PC-3 (cell line): ENCODE measurements around the gene PPARGC1A. TPM values are rescaled to one million over a fixed set of nuclear protein-coding genes. Genes with fewer than 3 reads are reported as not detected.

Experiments
- ATAC-seq: fragments of 200-7000 bp; cut with Tn5 transposase; 2 replicates; pipeline ENCODE4 v1.9.1; 2020; ENCODE audit warnings: mild to moderate bottlenecking, moderate library complexity
- BruUV-seq: library from RNA; stranded (reverse); fragments of 400-500 nt; replicated peaks from 2 replicates; lab custom pipeline; 2021; lab: Mats Ljungman, UMichigan
- CTCF ChIA-PET: fragments of 300-600 bp; sonication (Branson Sonifier 250); formaldehyde crosslinking; loops from one replicate; lab custom pipeline; 2022; ENCODE audit warnings: antibody characterized with exemption; lab: Charles Lee
- POLR2A ChIA-PET: fragments of 300-600 bp; sonication (Branson Sonifier 250); formaldehyde crosslinking; loops from one replicate; lab custom pipeline; 2022; ENCODE audit warnings: antibody characterized with exemption; ENCODE audit not compliant: unreplicated experiment; lab: Charles Lee
- DNase-seq: peaks from one replicate; pipeline ENCODE4 v3.0.0-alpha.2; 2015
- H2AFZ ChIP-seq: fragments of 300-600 bp; sonication (generic); 2 replicates; pipeline ENCODE4 v1.6.0; 2016; ENCODE audit warnings: antibody characterized with exemption, low read length
- H3F3A ChIP-seq: fragments of 300-600 bp; sonication (generic); one replicate; pipeline ENCODE4 v1.6.0; 2017; ENCODE audit warnings: antibody characterized with exemption, low read length, control low read depth, mild to moderate bottlenecking; ENCODE audit not compliant: unreplicated experiment
- H3K27ac ChIP-seq: fragments of 300-600 bp; sonication (generic); 2 replicates; pipeline ENCODE4 v1.5.1; 2016; ENCODE audit warnings: mild to moderate bottlenecking, low read length
- H3K27me3 ChIP-seq: fragments of 300-600 bp; sonication (generic); 2 replicates; pipeline ENCODE4 v1.6.1; 2016; ENCODE audit warnings: low read length, mixed read lengths
- H3K36me3 ChIP-seq: fragments of 300-600 bp; sonication (generic); 2 replicates; pipeline ENCODE4 v1.6.1; 2016; ENCODE audit warnings: low read depth, mixed run types, low read length, mixed read lengths
- H3K4me1 ChIP-seq: fragments of 300-600 bp; sonication (generic); 2 replicates; pipeline ENCODE4 v1.5.1; 2016; ENCODE audit warnings: low read length; ENCODE audit not compliant: insufficient read depth
- H3K4me2 ChIP-seq: fragments of 300-600 bp; sonication (generic); 2 replicates; pipeline ENCODE4 v1.6.0; 2016; ENCODE audit warnings: low read length
- H3K4me3 ChIP-seq: fragments of 300-600 bp; sonication (generic); 2 replicates; pipeline ENCODE4 v1.5.1; 2016; ENCODE audit warnings: mild to moderate bottlenecking, low read length, mixed read lengths
- H3K79me2 ChIP-seq: fragments of 300-600 bp; sonication (generic); 2 replicates; pipeline ENCODE4 v1.6.1; 2017; ENCODE audit warnings: low read length, mixed read lengths
- H3K9ac ChIP-seq: fragments of 300-600 bp; sonication (generic); 2 replicates; pipeline ENCODE4 v1.6.0; 2016; ENCODE audit warnings: mild to moderate bottlenecking, low read length
- H3K9me2 ChIP-seq: fragments of 300-600 bp; sonication (generic); replicated peaks from 2 replicates; pipeline ENCODE4 v1.6.1; 2016; ENCODE audit warnings: mixed run types, low read length, mixed read lengths
- H3K9me3 ChIP-seq: fragments of 300-600 bp; sonication (generic); 2 replicates; pipeline ENCODE4 v1.6.1; 2016; ENCODE audit warnings: low read length, mixed read lengths
- H4K20me1 ChIP-seq: fragments of 300-600 bp; sonication (generic); 2 replicates; pipeline ENCODE4 v1.6.1; 2016; ENCODE audit warnings: low read length, mixed read lengths
- CTCF ChIP-seq: fragments of 300-600 bp; sonication (generic); conservative IDR thresholded peaks from 2 replicates; pipeline ENCODE4 v1.5.1; 2017; ENCODE audit warnings: antibody characterized with exemption, low read depth, mild to moderate bottlenecking, low read length
- EZH2 ChIP-seq: fragments of 300-600 bp; sonication (generic); IDR thresholded peaks from one replicate; pipeline ENCODE4 v1.6.1; 2017; ENCODE audit warnings: antibody characterized with exemption, mild to moderate bottlenecking, low read length; ENCODE audit not compliant: unreplicated experiment
- EZH2phosphoT487 ChIP-seq: fragments of 300-600 bp; sonication (generic); IDR thresholded peaks from 2 replicates; pipeline ENCODE4 v1.6.1; 2018; ENCODE audit warnings: mild to moderate bottlenecking, antibody characterized with exemption, low read length, borderline replicate concordance
- intact Hi-C: fragments of 100-400 bp; cut with micrococcal nuclease; formaldehyde crosslinking; loops from 2 replicates; pipeline ENCODE4 v1.9.0; 2023
- total RNA-seq: library from RNA; depleted of rRNA; stranded (reverse); fragments of >200 nt; gene quantifications from 2 replicates; pipeline ENCODE4 v1.2.3, GENCODE V29; 2014

The PPARGC1A gene
- total RNA-seq, 1 experiment from 2014 or later, result not detected

GRCh38 chr4:23766344-23766743 is 123.5 kb downstream of the PPARGC1A start:
- H3K4me2 ChIP-seq, result no peak overlapping the region
- TF ChIP-seq CTCF (no peak), EZH2 (no peak), EZH2phosphoT487 (no peak)
- H3K27me3 ChIP-seq, result no peaks in the 10 kb centered on the region
- no peaks in the 10 kb centered on the region for H3K36me3 ChIP-seq
- POLR2A ChIA-PET, result no interaction called here
- H3K4me3 ChIP-seq, result no peak overlapping the region
- no peak overlapping the region for H2AFZ ChIP-seq
- no peaks in the 10 kb centered on the region for H3K79me2 ChIP-seq
- no peak overlapping the region for H3K27ac ChIP-seq
- no peaks in the 10 kb centered on the region for H3K9me3 ChIP-seq
- intact Hi-C loops, result no loop called here
- no peak for DNase-seq
- no peaks in the 10 kb centered on the region for H3K4me1 ChIP-seq
- CTCF ChIA-PET, result no interaction called here
- no peak overlapping the region for H3K9ac ChIP-seq
- H3K9me2 ChIP-seq, result no peaks in the 10 kb centered on the region
- H4K20me1 ChIP-seq, result no peaks in the 10 kb centered on the region
- no peak for ATAC-seq
- no peaks in the 10 kb centered on the region for H3F3A ChIP-seq
- BruUV-seq, result no TSS peak

- no peak overlapping the region for H2AFZ ChIP-seq
- ATAC-seq (no peak), DNase-seq (no peak)
- no peaks in the 10 kb centered on the region for H3K9me3 ChIP-seq
- CTCF ChIA-PET, result no interaction called here
- BruUV-seq, result no TSS peak
- no peak overlapping the region for H3K4me3 ChIP-seq
- H3K36me3 ChIP-seq, result no peaks in the 10 kb centered on the region
- intact Hi-C loops, result no loop called here
- no peak overlapping the region for H3K9ac ChIP-seq
- no peaks in the 10 kb centered on the region for H4K20me1 ChIP-seq
- H3F3A ChIP-seq, result no peaks in the 10 kb centered on the region
- no peak overlapping the region for H3K27ac ChIP-seq
- no peak overlapping the region for H3K4me2 ChIP-seq
- POLR2A ChIA-PET, result no interaction called here
- H3K79me2 ChIP-seq, result no peaks in the 10 kb centered on the region
- no peaks in the 10 kb centered on the region for H3K9me2 ChIP-seq
- TF ChIP-seq EZH2 (no peak), CTCF (no peak), EZH2phosphoT487 (no peak)
- no peaks in the 10 kb centered on the region for H3K27me3 ChIP-seq
- no peaks in the 10 kb centered on the region for H3K4me1 ChIP-seq
These were observed 126.3 kb downstream of the PPARGC1A start for GRCh38 chr4:23763559-23763958.

GRCh38 chr4:23762551-23762950 is 127.3 kb downstream of the PPARGC1A start:
- Histone ChIP-seq H3K27ac (no peak overlapping the region), H3K79me2 (no peaks in the 10 kb centered on the region), H3F3A (no peaks in the 10 kb centered on the region), H3K36me3 (no peaks in the 10 kb centered on the region), H3K9ac (no peak overlapping the region), H2AFZ (no peak overlapping the region), H3K4me1 (no peaks in the 10 kb centered on the region), H3K4me3 (no peak overlapping the region), H3K4me2 (no peak overlapping the region), H3K9me2 (no peaks in the 10 kb centered on the region), H3K27me3 (no peaks in the 10 kb centered on the region), H3K9me3 (no peaks in the 10 kb centered on the region), H4K20me1 (no peaks in the 10 kb centered on the region)
- no peak for TF ChIP-seq EZH2
- no peak for TF ChIP-seq EZH2phosphoT487
- TF ChIP-seq CTCF, result no peak
- ATAC-seq, result no peak
- CTCF ChIA-PET, result no interaction called here
- intact Hi-C loops, result no loop called here
- DNase-seq, result no peak
- no TSS peak for BruUV-seq
- POLR2A ChIA-PET, result no interaction called here
